Mesodermal cell (in vitro differentiated cells): ENCODE measurements around the gene PVALEF.

Experiments
- H3K27ac ChIP-seq: 2 replicates; pipeline ENCODE4 v1.7.0; 2013; ENCODE audit warnings: mild to moderate bottlenecking, low read depth, low read length, moderate library complexity; ENCODE audit not compliant: severe bottlenecking
- H3K36me3 ChIP-seq: 2 replicates; pipeline ENCODE4 v1.7.1; 2013; ENCODE audit warnings: mild to moderate bottlenecking, low read length, moderate library complexity; ENCODE audit not compliant: control insufficient read depth, insufficient read depth
- H3K4me1 ChIP-seq: one replicate; pipeline ENCODE4 v1.7.1; 2013; ENCODE audit warnings: mild to moderate bottlenecking, low read length; ENCODE audit not compliant: insufficient read depth, control insufficient read depth, poor library complexity, severe bottlenecking
- H3K4me3 ChIP-seq: 2 replicates; pipeline ENCODE4 v1.7.0; 2013; ENCODE audit warnings: low read length, control low read depth, mild to moderate bottlenecking; ENCODE audit not compliant: insufficient read depth, poor library complexity, severe bottlenecking; ENCODE audit errors: extremely low read depth
- H3K9me3 ChIP-seq: 2 replicates; pipeline ENCODE4 v1.7.1; 2013; ENCODE audit warnings: mild to moderate bottlenecking, low read length, moderate library complexity; ENCODE audit not compliant: control insufficient read depth
- WGBS, 2 experiments: methylation state at CpG; one replicate each; pipeline ENCODE4 v1.1.5; 2013; ENCODE audit warnings: missing lambda C conversion rate in 2 of 2; ENCODE audit not compliant: insufficient coverage in 2 of 2; 5-methylcytosine and 5-hydroxymethylcytosine counted together

PVALEF gene

GRCh38 chr17:81199482-81199830 is 34.1 kb downstream of the PVALEF start:
- WGBS, 2 experiments = 95% methylated on average over 18 of the region's 18 CpGs
- Histone ChIP-seq H3K36me3 (peaks cover 22% of the 10 kb centered on the region), H3K9me3 (no peaks in the 10 kb centered on the region), H3K27ac (no peak overlapping the region), H3K4me3 (no peak overlapping the region), H3K4me1 (peaks cover 2% of the 10 kb centered on the region)

- Histone ChIP-seq H3K36me3 (peaks cover 22% of the 10 kb centered on the region), H3K9me3 (no peaks in the 10 kb centered on the region), H3K27ac (no peak overlapping the region), H3K4me1 (peaks cover 2% of the 10 kb centered on the region), H3K4me3 (no peak overlapping the region)
- WGBS, 2 experiments = 95 to 97% methylated on average over 18 of the region's 18 CpGs
Observed at GRCh38 chr17:81200201-81200600, 34.9 kb downstream of the PVALEF start.

GRCh38 chr17:81200695-81201580 is 35.6 kb downstream of the PVALEF start:
- WGBS, 2 experiments = 89 to 95% methylated on average over 24 to 25 of the region's 27 CpGs
- Histone ChIP-seq H3K4me3 (no peak overlapping the region), H3K36me3 (peaks cover 22% of the 10 kb centered on the region)

GRCh38 chr17:81202318-81202717 is 37.0 kb downstream of the PVALEF start:
- 96 to 98% methylated on average over 10 of the region's 10 CpGs for WGBS, 2 experiments
- Histone ChIP-seq H3K27ac (no peak overlapping the region), H3K4me1 (peaks cover 2% of the 10 kb centered on the region), H3K9me3 (no peaks in the 10 kb centered on the region), H3K36me3 (peaks cover 20% of the 10 kb centered on the region), H3K4me3 (no peak overlapping the region)

More at GRCh38 chr17:81200695-81201580, 35.6 kb downstream of the PVALEF start:
- Histone ChIP-seq H3K4me1 (peaks cover 2% of the 10 kb centered on the region), H3K9me3 (no peaks in the 10 kb centered on the region), H3K27ac (no peak overlapping the region)

GRCh38 chr17:81203136-81203535 is 37.8 kb downstream of the PVALEF start:
- no peak overlapping the region for H3K4me3 ChIP-seq
- H3K9me3 ChIP-seq = no peaks in the 10 kb centered on the region
- H3K4me1 ChIP-seq = peaks cover 2% of the 10 kb centered on the region
- peaks cover 21% of the 10 kb centered on the region for H3K36me3 ChIP-seq
- 95 to 97% methylated on average over 20 of the region's 20 CpGs for WGBS, 2 experiments
- no peak overlapping the region for H3K27ac ChIP-seq

- Histone ChIP-seq H3K9me3 (no peaks in the 10 kb centered on the region), H3K36me3 (peaks cover 24% of the 10 kb centered on the region), H3K4me3 (no peak overlapping the region), H3K27ac (no peak overlapping the region), H3K4me1 (peaks cover 2% of the 10 kb centered on the region)
- WGBS, 2 experiments = 80 to 83% methylated on average over 10 of the region's 10 CpGs
Observed at GRCh38 chr17:81204578-81204977, 39.3 kb downstream of the PVALEF start.

- peaks cover 18% of the 10 kb centered on the region for H3K36me3 ChIP-seq
- H3K4me3 ChIP-seq = no peak overlapping the region
- H3K9me3 ChIP-seq = no peaks in the 10 kb centered on the region
- no peaks in the 10 kb centered on the region for H3K4me1 ChIP-seq
- 100% methylated on average over 1 to 2 of the region's 4 CpGs for WGBS, 2 experiments
- no peak overlapping the region for H3K27ac ChIP-seq
Observed at GRCh38 chr17:81206166-81206565, 40.9 kb downstream of the PVALEF start.

- peaks cover 18% of the 10 kb centered on the region for H3K36me3 ChIP-seq
- 96 to 98% methylated on average over 5 to 12 of the region's 12 CpGs for WGBS, 2 experiments
Observed at GRCh38 chr17:81206657-81207056, 41.4 kb downstream of the PVALEF start.

GRCh38 chr17:81207610-81208581 is 42.6 kb downstream of the PVALEF start:
- Histone ChIP-seq H3K27ac (no peak overlapping the region), H3K4me3 (no peak overlapping the region), H3K4me1 (no peaks in the 10 kb centered on the region), H3K9me3 (no peaks in the 10 kb centered on the region), H3K36me3 (peaks cover 12% of the 10 kb centered on the region)
- WGBS, 2 experiments = 86 to 95% methylated on average over 11 to 13 of the region's 21 CpGs

More at GRCh38 chr17:81206657-81207056, 41.4 kb downstream of the PVALEF start:
- Histone ChIP-seq H3K27ac (no peak overlapping the region), H3K4me1 (no peaks in the 10 kb centered on the region), H3K9me3 (no peaks in the 10 kb centered on the region), H3K4me3 (no peak overlapping the region)

GRCh38 chr17:81208651-81209050 is 43.3 kb downstream of the PVALEF start:
- no peak overlapping the region for H3K4me3 ChIP-seq
- 96 to 98% methylated on average over 10 of the region's 10 CpGs for WGBS, 2 experiments
- H3K36me3 ChIP-seq = peaks cover 12% of the 10 kb centered on the region
- no peaks in the 10 kb centered on the region for H3K4me1 ChIP-seq
- no peak overlapping the region for H3K27ac ChIP-seq
- no peaks in the 10 kb centered on the region for H3K9me3 ChIP-seq
